Thoracic aorta (tissue), 2 donors: ENCODE data around the gene RIOX2. TPM values are rescaled to one million over a fixed set of nuclear protein-coding genes. Genes with fewer than 3 reads are reported as not detected.

Experiments used
- ATAC-seq: fragments of 150-250 bp; one replicate; pipeline ENCODE4 v1.8.0; 2017; ENCODE audit warnings: low read depth; ENCODE audit not compliant: insufficient number of reproducible peaks, low FRiP score
- DNase-seq: peaks from one replicate; pipeline ENCODE4 v3.0.0-alpha.2; 2020; ENCODE audit warnings: low spot score
- H3K27ac ChIP-seq, 2 donors: fragments of 200-600 bp; sonication (generic); 1 replicate in 1 of 2; 2 replicates in 1 of 2; pipeline ENCODE4 v1.5.1; 2016; ENCODE audit warnings: mild to moderate bottlenecking in 2 of 2, moderate library complexity in 2 of 2
- H3K27me3 ChIP-seq: fragments of 200-600 bp; sonication (generic); replicated peaks from 2 replicates; pipeline ENCODE4 v1.6.0; 2016; ENCODE audit warnings: mild to moderate bottlenecking; ENCODE audit not compliant: insufficient read depth
- H3K36me3 ChIP-seq: fragments of 200-600 bp; sonication (generic); one replicate; pipeline ENCODE4 v1.5.1; 2016
- H3K4me1 ChIP-seq, 2 donors: fragments of 200-600 bp; sonication (generic); 1 replicate in 1 of 2; 2 replicates in 1 of 2; pipeline versions ENCODE4 v1.5.1 to v1.6.0; 2016; ENCODE audit warnings: low read depth in 2 of 2, mild to moderate bottlenecking in 1 of 2; ENCODE audit not compliant: control insufficient read depth in 1 of 2
- H3K4me3 ChIP-seq: fragments of 200-600 bp; sonication (generic); 2 replicates; pipeline ENCODE4 v1.5.1; 2016; ENCODE audit warnings: mild to moderate bottlenecking
- H3K9me3 ChIP-seq: fragments of 200-600 bp; sonication (generic); 2 replicates; pipeline ENCODE4 v1.5.1; 2016
- CTCF ChIP-seq: fragments of 200-600 bp; sonication (generic); IDR thresholded peaks from one replicate; pipeline ENCODE4 v1.5.1; 2019; ENCODE audit warnings: antibody characterized with exemption
- total RNA-seq, 2 donors: library from RNA; depleted of rRNA; stranded (reverse); fragments of >200 nt; gene quantifications; one replicate each; pipeline versions ENCODE4 v1.1.0 to v1.2.3, GENCODE V29; 2016

The RIOX2 gene
- total RNA-seq, 2 donors from 2014 or later: 14.2 to 24.8 TPM

- H3K4me1 ChIP-seq: no peaks in the 10 kb centered on the region
- no peaks in the 10 kb centered on the region for H3K9me3 ChIP-seq
- no peak for DNase-seq
- no peaks in the 10 kb centered on the region for H3K27me3 ChIP-seq
- ATAC-seq: no peak
- H3K27ac ChIP-seq: peak overlapping the region in 1 of 2 donors; percentile 27
- TF ChIP-seq CTCF: no peak
- H3K36me3 ChIP-seq: no peaks in the 10 kb centered on the region
- no peak overlapping the region for H3K4me3 ChIP-seq
Observed at GRCh38 chr3:97901313-97902248, 70.7 kb downstream of the RIOX2 start.

- Histone ChIP-seq H3K36me3 (no peaks in the 10 kb centered on the region), H3K4me1 (no peaks in the 10 kb centered on the region), H3K27me3 (no peaks in the 10 kb centered on the region), H3K9me3 (no peaks in the 10 kb centered on the region), H3K4me3 (no peak overlapping the region), H3K27ac (no peak overlapping the region)
- no peak for ATAC-seq
- DNase-seq: no peak
- TF ChIP-seq CTCF: no peak
Observed at GRCh38 chr3:97899331-97899730, 72.9 kb downstream of the RIOX2 start.

- no peak overlapping the region for H3K27ac ChIP-seq
- H3K4me1 ChIP-seq: no peaks in the 10 kb centered on the region
- no peaks in the 10 kb centered on the region for H3K27me3 ChIP-seq
- ATAC-seq (no peak), DNase-seq (no peak)
- no peaks in the 10 kb centered on the region for H3K36me3 ChIP-seq
- no peaks in the 10 kb centered on the region for H3K9me3 ChIP-seq
- no peak for TF ChIP-seq CTCF
- H3K4me3 ChIP-seq: no peak overlapping the region
Observed at GRCh38 chr3:97896547-97896946, 75.7 kb downstream of the RIOX2 start.

- Histone ChIP-seq H3K4me3 (no peak overlapping the region), H3K27ac (no peak overlapping the region), H3K4me1 (no peaks in the 10 kb centered on the region), H3K9me3 (no peaks in the 10 kb centered on the region), H3K27me3 (no peaks in the 10 kb centered on the region), H3K36me3 (no peaks in the 10 kb centered on the region)
- DNase-seq (no peak), ATAC-seq (no peak)
- TF ChIP-seq CTCF: no peak
Observed at GRCh38 chr3:97896129-97896528, 76.1 kb downstream of the RIOX2 start.

GRCh38 chr3:97895216-97895615 lies 77.0 kb downstream of the RIOX2 start:
- no peak for ATAC-seq
- no peaks in the 10 kb centered on the region for H3K4me1 ChIP-seq
- H3K27me3 ChIP-seq: no peaks in the 10 kb centered on the region
- no peak overlapping the region for H3K27ac ChIP-seq
- H3K4me3 ChIP-seq: no peak overlapping the region
- no peak for TF ChIP-seq CTCF
- no peak for DNase-seq
- H3K36me3 ChIP-seq: no peaks in the 10 kb centered on the region
- no peaks in the 10 kb centered on the region for H3K9me3 ChIP-seq
